ENCODE data around the gene WDR53.
"Not testable (repeated sequence)": the region's sequence is repeated elsewhere in the genome, so short reads cannot be mapped to it uniquely, and the experiment has no call there.

DNA sequence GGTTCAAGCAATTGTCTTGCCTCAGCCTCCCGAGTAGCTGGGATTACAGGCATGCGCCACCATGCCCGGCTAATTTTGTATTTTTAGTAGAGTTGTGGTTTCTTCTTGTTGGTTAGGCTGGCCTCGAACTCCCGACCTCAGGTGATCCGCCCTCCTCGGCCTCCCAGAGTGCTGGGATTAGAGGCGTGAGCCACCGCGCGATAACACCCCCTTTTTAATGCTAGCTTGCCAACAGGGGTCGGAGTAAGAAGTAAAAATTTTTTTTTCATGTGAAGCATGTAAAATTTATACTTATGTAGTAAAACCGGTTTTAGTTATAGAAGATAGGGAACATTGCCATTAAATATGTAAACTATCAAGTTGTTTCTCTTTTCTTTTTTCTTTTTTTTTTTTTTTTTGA lies 2.0 kb upstream of the WDR53 start:
- TF ChIP-seq, protein P1, sequence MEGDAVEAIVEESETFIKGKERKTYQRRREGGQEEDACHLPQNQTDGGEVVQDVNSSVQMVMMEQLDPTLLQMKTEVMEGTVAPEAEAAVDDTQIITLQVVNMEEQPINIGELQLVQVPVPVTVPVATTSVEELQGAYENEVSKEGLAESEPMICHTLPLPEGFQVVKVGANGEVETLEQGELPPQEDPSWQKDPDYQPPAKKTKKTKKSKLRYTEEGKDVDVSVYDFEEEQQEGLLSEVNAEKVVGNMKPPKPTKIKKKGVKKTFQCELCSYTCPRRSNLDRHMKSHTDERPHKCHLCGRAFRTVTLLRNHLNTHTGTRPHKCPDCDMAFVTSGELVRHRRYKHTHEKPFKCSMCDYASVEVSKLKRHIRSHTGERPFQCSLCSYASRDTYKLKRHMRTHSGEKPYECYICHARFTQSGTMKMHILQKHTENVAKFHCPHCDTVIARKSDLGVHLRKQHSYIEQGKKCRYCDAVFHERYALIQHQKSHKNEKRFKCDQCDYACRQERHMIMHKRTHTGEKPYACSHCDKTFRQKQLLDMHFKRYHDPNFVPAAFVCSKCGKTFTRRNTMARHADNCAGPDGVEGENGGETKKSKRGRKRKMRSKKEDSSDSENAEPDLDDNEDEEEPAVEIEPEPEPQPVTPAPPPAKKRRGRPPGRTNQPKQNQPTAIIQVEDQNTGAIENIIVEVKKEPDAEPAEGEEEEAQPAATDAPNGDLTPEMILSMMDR (IDR thresholded peaks at IDR 0.05), result not testable (repeated sequence)
- TF ChIP-seq POLR2A (IDR thresholded peaks at IDR 0.05); POLR2AphosphoS5 (IDR thresholded peaks at IDR 0.05; ENCODE audit: insufficient read depth in 1 of 2, low read depth in 1 of 2): not testable (repeated sequence)
